GM21423 (cell line): Measurements from ENCODE around the gene GPC5.
"Not testable (repeated sequence)": the region's sequence is repeated elsewhere in the genome, so short reads cannot be mapped to it uniquely, and the experiment has no call there.

Experiments used
- ATAC-seq: cut with Tn5 transposase; IDR thresholded peaks from one replicate; pipeline ENCODE4 v1.9.1; 2021; ENCODE audit warnings: mild to moderate bottlenecking, moderate library complexity; ENCODE audit not compliant: unreplicated experiment

The GPC5 gene

GRCh38 chr13:92413452-92413851 is 1015.0 kb downstream of the GPC5 start:
- ATAC-seq: no peak

- no peak for ATAC-seq
Measured at GRCh38 chr13:92414851-92415250, 1016.4 kb downstream of the GPC5 start.

GRCh38 chr13:92415781-92416180 is 1017.4 kb downstream of the GPC5 start:
- ATAC-seq: no peak

- no peak for ATAC-seq
Measured at GRCh38 chr13:92418818-92419412, 1020.5 kb downstream of the GPC5 start.

- ATAC-seq: no peak
Measured at GRCh38 chr13:92429231-92429630, 1030.8 kb downstream of the GPC5 start.

- no peak for ATAC-seq
Measured at GRCh38 chr13:92433386-92433785, 1035.0 kb downstream of the GPC5 start.

- no peak for ATAC-seq
Measured at GRCh38 chr13:92433963-92434362, 1035.5 kb downstream of the GPC5 start.

GRCh38 chr13:92436924-92437323 is 1038.5 kb downstream of the GPC5 start:
- ATAC-seq: no peak

GRCh38 chr13:92444244-92444643 is 1045.8 kb downstream of the GPC5 start:
- no peak for ATAC-seq

- ATAC-seq: no peak
Measured at GRCh38 chr13:92451060-92451459, 1052.6 kb downstream of the GPC5 start.

- ATAC-seq: no peak
Measured at GRCh38 chr13:92452840-92453239, 1054.4 kb downstream of the GPC5 start.

- ATAC-seq: no peak
Measured at GRCh38 chr13:92459306-92459705, 1060.9 kb downstream of the GPC5 start.

GRCh38 chr13:92460479-92460878 is 1062.1 kb downstream of the GPC5 start:
- ATAC-seq: no peak

GRCh38 chr13:92461402-92461801 is 1063.0 kb downstream of the GPC5 start:
- no peak for ATAC-seq

GRCh38 chr13:92461831-92462230 is 1063.4 kb downstream of the GPC5 start:
- no peak for ATAC-seq

- ATAC-seq: no peak
Measured at GRCh38 chr13:92463134-92463533, 1064.7 kb downstream of the GPC5 start.

GRCh38 chr13:92473765-92474475 is 1075.5 kb downstream of the GPC5 start:
- no peak for ATAC-seq

GRCh38 chr13:92480387-92480786 is 1082.0 kb downstream of the GPC5 start:
- ATAC-seq: no peak

- ATAC-seq: not testable (repeated sequence)
Measured at GRCh38 chr13:92482790-92483189, 1084.4 kb downstream of the GPC5 start.

GRCh38 chr13:92483894-92484293 is 1085.5 kb downstream of the GPC5 start:
- ATAC-seq: no peak

GRCh38 chr13:92487238-92487637 is 1088.8 kb downstream of the GPC5 start:
- ATAC-seq: no peak

GRCh38 chr13:92488249-92488852 is 1089.9 kb downstream of the GPC5 start:
- no peak for ATAC-seq
